HTR-8/SVneo (cell line): Measurements from ENCODE around the gene AUNIP.

Experiments used
- DNase-seq: peaks from one replicate; pipeline ENCODE4 v3.0.0; 2011; ENCODE audit warnings: low spot score, mixed read lengths; ENCODE audit not compliant: insufficient read length
- FAIRE-seq: peaks from 2 replicates; lab custom pipeline; 2011; peaks lifted over from hg19 to GRCh38; lab: Jason Lieb, UNC

Gene AUNIP

GRCh38 chr1:25834894-25835293 is 24.4 kb downstream of the AUNIP start:
- DNase-seq (no peak), FAIRE-seq (no peak)

GRCh38 chr1:25833158-25833557 is 26.1 kb downstream of the AUNIP start:
- DNase-seq: no peak
- FAIRE-seq: no peak

- FAIRE-seq (no peak), DNase-seq (no peak)
These were observed 26.8 kb downstream of the AUNIP start for GRCh38 chr1:25832336-25833037.

GRCh38 chr1:25831569-25832196 is 27.6 kb downstream of the AUNIP start:
- FAIRE-seq (no peak), DNase-seq (no peak)

GRCh38 chr1:25829046-25829445 is 30.2 kb downstream of the AUNIP start:
- DNase-seq (no peak), FAIRE-seq (no peak)

- FAIRE-seq: no peak
- DNase-seq: no peak
These were observed 30.8 kb downstream of the AUNIP start for GRCh38 chr1:25828491-25828890.

- DNase-seq (no peak), FAIRE-seq (no peak)
These were observed 32.7 kb downstream of the AUNIP start for GRCh38 chr1:25826571-25826970.

GRCh38 chr1:25825605-25826004 is 33.7 kb downstream of the AUNIP start:
- FAIRE-seq (no peak), DNase-seq (no peak)

GRCh38 chr1:25821630-25822091 is 37.6 kb downstream of the AUNIP start:
- DNase-seq: no peak
- no peak for FAIRE-seq

- DNase-seq: no peak
These were observed 38.2 kb downstream of the AUNIP start for GRCh38 chr1:25821112-25821476.

GRCh38 chr1:25820247-25821111 is 38.8 kb downstream of the AUNIP start:
- FAIRE-seq (peak; percentile 40), DNase-seq (peak; percentile 57)

More at GRCh38 chr1:25821112-25821476, 38.2 kb downstream of the AUNIP start:
- FAIRE-seq: no peak

GRCh38 chr1:25819491-25820246 is 39.6 kb downstream of the AUNIP start, which contains the start of gene MTFR1L:
Gene MTFR1L (plus strand): TSS chr1:25819954. CDS start chr1:25823105, 3,151 bp downstream.
- DNase-seq (peak; percentile 86), FAIRE-seq (peak; percentile 88)

GRCh38 chr1:25818569-25818968 is 40.7 kb downstream of the AUNIP start:
- DNase-seq: no peak
- FAIRE-seq: no peak

GRCh38 chr1:25817840-25818501 is 41.3 kb downstream of the AUNIP start:
- FAIRE-seq (no peak), DNase-seq (no peak)

- FAIRE-seq: no peak
These were observed 43.0 kb downstream of the AUNIP start for GRCh38 chr1:25816112-25816718.

GRCh38 chr1:25815208-25816111 is 43.8 kb downstream of the AUNIP start:
- DNase-seq (no peak), FAIRE-seq (no peak)

More at GRCh38 chr1:25816112-25816718, 43.0 kb downstream of the AUNIP start:
- no peak for DNase-seq

- DNase-seq (no peak), FAIRE-seq (no peak)
These were observed 44.6 kb downstream of the AUNIP start for GRCh38 chr1:25814549-25815087.
